CD4-positive, alpha-beta memory T cell (primary cell): ENCODE measurements around the gene HELT. TPM values are rescaled to one million over a fixed set of nuclear protein-coding genes. Genes with fewer than 3 reads are reported as not detected.

ENCODE experiments used
- CTCF ChIA-PET: fragments of 350-600 bp; sonication (Branson Sonifier 250); formaldehyde crosslinking; loops from one replicate; lab custom pipeline; 2021; ENCODE audit warnings: inconsistent platforms; ENCODE audit not compliant: partially characterized antibody; lab: Charles Lee
- POLR2A ChIA-PET: fragments of 350-600 bp; sonication (Branson Sonifier 250); formaldehyde crosslinking; loops from one replicate; lab custom pipeline; 2021; ENCODE audit not compliant: partially characterized antibody; lab: Charles Lee
- DNase-seq, 5 donors: peaks; one replicate each; pipeline versions ENCODE4 v3.0.0 to v3.0.0-alpha.2; 2020 to 2022; ENCODE audit warnings: mixed read lengths in 1 of 5
- H3K27ac ChIP-seq: one replicate; pipeline ENCODE4 v1.7.0; 2013; ENCODE audit warnings: low read depth, low read length
- H3K27me3 ChIP-seq: 2 replicates; pipeline ENCODE4 v1.7.0; 2013; ENCODE audit warnings: mild to moderate bottlenecking, low read length, moderate library complexity; ENCODE audit not compliant: insufficient read depth
- H3K36me3 ChIP-seq: 2 replicates; pipeline ENCODE4 v1.7.0; 2013; ENCODE audit warnings: mild to moderate bottlenecking, low read length, moderate library complexity; ENCODE audit not compliant: insufficient read depth
- H3K4me1 ChIP-seq: 2 replicates; pipeline ENCODE4 v1.7.0; 2013; ENCODE audit warnings: mild to moderate bottlenecking, low read length, moderate library complexity; ENCODE audit not compliant: insufficient read depth
- H3K4me3 ChIP-seq, 2 donors: one replicate each; pipeline ENCODE4 v1.7.0; 2013; ENCODE audit warnings: low read length in 2 of 2, mild to moderate bottlenecking in 1 of 2
- H3K9me3 ChIP-seq, 2 donors: one replicate each; pipeline ENCODE4 v1.7.0; 2013; ENCODE audit warnings: low read length in 2 of 2, control low read depth in 1 of 2; ENCODE audit not compliant: control insufficient read depth in 1 of 2
- H3K27ac Mint-ChIP-seq, 7 donors: one replicate each; pipeline ENCODE4 v1.8.0; 2020 to 2021; ENCODE audit warnings: mixed read lengths in 7 of 7, mild to moderate bottlenecking in 6 of 7, inconsistent platforms in 3 of 7, moderate library complexity in 3 of 7
- H3K27me3 Mint-ChIP-seq, 2 donors: one replicate each; pipeline ENCODE4 v1.8.0; 2020 to 2021; ENCODE audit warnings: mixed read lengths in 2 of 2
- H3K36me3 Mint-ChIP-seq, 2 donors: one replicate each; pipeline ENCODE4 v1.8.0; 2020 to 2021; ENCODE audit warnings: mixed read lengths in 2 of 2, inconsistent platforms in 1 of 2, mild to moderate bottlenecking in 1 of 2
- H3K4me1 Mint-ChIP-seq, 4 donors: one replicate each; pipeline ENCODE4 v1.8.0; 2020 to 2021; ENCODE audit warnings: mixed read lengths in 4 of 4, mild to moderate bottlenecking in 1 of 4
- H3K4me3 Mint-ChIP-seq, 8 donors: one replicate each; pipeline ENCODE4 v1.8.0; 2020 to 2021; ENCODE audit warnings: mixed read lengths in 8 of 8, mild to moderate bottlenecking in 7 of 8, moderate library complexity in 6 of 8, inconsistent platforms in 3 of 8
- H3K9me3 Mint-ChIP-seq, 8 donors: one replicate each; pipeline ENCODE4 v1.8.0; 2020 to 2021; ENCODE audit warnings: mixed read lengths in 8 of 8, mild to moderate bottlenecking in 5 of 8, inconsistent platforms in 3 of 8, moderate library complexity in 1 of 8
- intact Hi-C: fragments of 100-400 bp; cut with micrococcal nuclease; formaldehyde crosslinking; loops from one replicate; pipeline ENCODE4 v1.15.1; 2023
- polyA plus RNA-seq, 2 donors: library from polyadenylated mRNA; unstranded; fragments of 300-500 nt; fragmentation: Illumina TruSeq; gene quantifications; one replicate each; pipeline ENCODE4 v1.2.3, GENCODE V29; 2021
- total RNA-seq, 2 experiments: library from RNA; stranded (reverse); gene quantifications; one replicate each; pipeline ENCODE4 v1.2.3, GENCODE V29; 2021

The HELT gene
- total and polyA plus RNA-seq, 4 experiments from 2014 or later, result not detected

- CTCF ChIA-PET, result interaction anchor here (1.2 to 1.3 kb wide), 2 partner anchors 10 to 23 kb away, joined by 3 read pairs; no protein-coding TSS in a partner anchor
Observed at GRCh38 chr4:185016101-185016940, 2.0 kb upstream of the HELT start.

GRCh38 chr4:185016946-185017758 is 1.1 kb upstream of the HELT start:
- no peak for DNase-seq
- H3K27ac Mint-ChIP-seq, result no peak overlapping the region
- no peak overlapping the region for H3K4me3 ChIP-seq
- H3K27me3 ChIP-seq, result peaks cover 12% of the 10 kb centered on the region
- intact Hi-C loops, result no loop called here
- H3K36me3 Mint-ChIP-seq, result no peaks in the 10 kb centered on the region
- no peaks in the 10 kb centered on the region for H3K9me3 ChIP-seq
- no peak overlapping the region for H3K27ac ChIP-seq
- peaks cover 55 to 61% of the 10 kb centered on the region in 2 donors for H3K27me3 Mint-ChIP-seq
- H3K4me1 ChIP-seq, result no peaks in the 10 kb centered on the region
- no peaks in the 10 kb centered on the region for H3K36me3 ChIP-seq
- H3K4me1 Mint-ChIP-seq, result peaks cover 6 to 40% (median 18%) of the 10 kb centered on the region in 4 donors
- CTCF ChIA-PET, result interaction anchor here (1.3 kb wide), 1 partner anchor 9 kb away, joined by 3 read pairs; no protein-coding TSS in a partner anchor
- POLR2A ChIA-PET, result no interaction called here
- peak overlapping the region in 1 of 8 donors; percentile 23 for H3K4me3 Mint-ChIP-seq
- no peaks in the 10 kb centered on the region for H3K9me3 Mint-ChIP-seq

More at GRCh38 chr4:185016101-185016940, 2.0 kb upstream of the HELT start:
- H3K27me3 ChIP-seq, result peaks cover 8% of the 10 kb centered on the region
- no peak overlapping the region for H3K4me3 ChIP-seq
- H3K4me3 Mint-ChIP-seq, result no peak overlapping the region
- peaks cover 6 to 40% (median 13%) of the 10 kb centered on the region in 4 donors for H3K4me1 Mint-ChIP-seq
- POLR2A ChIA-PET, result no interaction called here
- no peak overlapping the region for H3K27ac Mint-ChIP-seq
- no peaks in the 10 kb centered on the region for H3K9me3 Mint-ChIP-seq
- H3K27ac ChIP-seq, result no peak overlapping the region
- no peaks in the 10 kb centered on the region for H3K9me3 ChIP-seq
- intact Hi-C loops, result no loop called here
- DNase-seq, result no peak
- H3K4me1 ChIP-seq, result no peaks in the 10 kb centered on the region
- H3K36me3 Mint-ChIP-seq, result no peaks in the 10 kb centered on the region
- no peaks in the 10 kb centered on the region for H3K36me3 ChIP-seq
- H3K27me3 Mint-ChIP-seq, result peaks cover 56 to 61% of the 10 kb centered on the region in 2 donors

- Mint-ChIP-seq H3K36me3 (no peaks in the 10 kb centered on the region), H3K4me1 (peaks cover 6 to 32% (median 16%) of the 10 kb centered on the region in 4 donors), H3K27me3 (peaks cover 56 to 62% of the 10 kb centered on the region in 2 donors), H3K9me3 (no peaks in the 10 kb centered on the region), H3K27ac (no peak overlapping the region), H3K4me3 (peak overlapping the region in 1 of 8 donors; percentile 49)
- ChIA-PET POLR2A (no interaction called here), CTCF (interaction anchor here (1.6 kb wide), 1 partner anchor 12 kb away, joined by 3 read pairs; no protein-coding TSS in a partner anchor)
- Histone ChIP-seq H3K27ac (no peak overlapping the region), H3K9me3 (no peaks in the 10 kb centered on the region), H3K4me3 (no peak overlapping the region), H3K4me1 (no peaks in the 10 kb centered on the region), H3K27me3 (peaks cover 13% of the 10 kb centered on the region), H3K36me3 (no peaks in the 10 kb centered on the region)
- intact Hi-C loops, result no loop called here
- no peak for DNase-seq
Observed at GRCh38 chr4:185018834-185019455, 655 bp downstream of the HELT start.

GRCh38 chr4:185019456-185020292 is 1.4 kb downstream of the HELT start:
- Histone ChIP-seq H3K9me3 (no peaks in the 10 kb centered on the region), H3K36me3 (no peaks in the 10 kb centered on the region), H3K27ac (no peak overlapping the region), H3K27me3 (peaks cover 16% of the 10 kb centered on the region), H3K4me1 (no peaks in the 10 kb centered on the region), H3K4me3 (no peak overlapping the region)
- no peaks in the 10 kb centered on the region for H3K36me3 Mint-ChIP-seq
- H3K9me3 Mint-ChIP-seq, result no peaks in the 10 kb centered on the region
- DNase-seq, result no peak
- ChIA-PET POLR2A (no interaction called here), CTCF (interaction anchor here (1.6 kb wide), 1 partner anchor 12 kb away, joined by 3 read pairs; no protein-coding TSS in a partner anchor)
- H3K4me1 Mint-ChIP-seq, result peaks cover 6 to 29% (median 15%) of the 10 kb centered on the region in 4 donors
- H3K27ac Mint-ChIP-seq, result no peak overlapping the region
- no peak overlapping the region for H3K4me3 Mint-ChIP-seq
- intact Hi-C loops, result no loop called here
- peaks cover 55 to 61% of the 10 kb centered on the region in 2 donors for H3K27me3 Mint-ChIP-seq

GRCh38 chr4:185020293-185020808 is 2.1 kb downstream of the HELT start:
- Mint-ChIP-seq H3K9me3 (no peaks in the 10 kb centered on the region), H3K36me3 (no peaks in the 10 kb centered on the region), H3K27ac (no peak overlapping the region), H3K4me1 (peaks cover 6 to 29% (median 15%) of the 10 kb centered on the region in 4 donors), H3K4me3 (peak overlapping the region in 1 of 8 donors; percentile 53), H3K27me3 (peaks cover 55 to 60% of the 10 kb centered on the region in 2 donors)
- ChIA-PET CTCF (no interaction called here), POLR2A (no interaction called here)
- intact Hi-C loops, result no loop called here
- Histone ChIP-seq H3K9me3 (no peaks in the 10 kb centered on the region), H3K27me3 (peaks cover 16% of the 10 kb centered on the region), H3K27ac (no peak overlapping the region), H3K4me3 (no peak overlapping the region), H3K36me3 (no peaks in the 10 kb centered on the region), H3K4me1 (no peaks in the 10 kb centered on the region)
- no peak for DNase-seq

- Histone ChIP-seq H3K27ac (no peak overlapping the region), H3K27me3 (peaks cover 16% of the 10 kb centered on the region), H3K4me1 (no peaks in the 10 kb centered on the region), H3K4me3 (no peak overlapping the region), H3K9me3 (no peaks in the 10 kb centered on the region), H3K36me3 (no peaks in the 10 kb centered on the region)
- Mint-ChIP-seq H3K27ac (no peak overlapping the region), H3K36me3 (no peaks in the 10 kb centered on the region), H3K9me3 (no peaks in the 10 kb centered on the region), H3K27me3 (peaks cover 52 to 57% of the 10 kb centered on the region in 2 donors), H3K4me1 (peaks cover 6 to 28% (median 15%) of the 10 kb centered on the region in 4 donors), H3K4me3 (no peak overlapping the region)
- ChIA-PET POLR2A (no interaction called here), CTCF (no interaction called here)
- intact Hi-C loops, result no loop called here
- DNase-seq, result no peak
Observed at GRCh38 chr4:185020863-185021761, 2.8 kb downstream of the HELT start.
